H9 (cell line): ENCODE results near the gene DYRK4. TPM values are rescaled to one million over a fixed set of nuclear protein-coding genes. Genes with fewer than 3 reads are reported as not detected.

Experiments used
- DNase-seq: peaks from one replicate; pipeline ENCODE4 v3.0.0-alpha.2; 2017
- H2AFZ ChIP-seq: one replicate; pipeline ENCODE4 v1.6.1; 2013; ENCODE audit warnings: mild to moderate bottlenecking, low read length, control low read depth, moderate library complexity
- H2AK5ac ChIP-seq: 2 replicates; pipeline ENCODE4 v1.6.1; 2013; ENCODE audit warnings: low read length, control low read depth, mixed read lengths; ENCODE audit not compliant: insufficient read length
- H2BK120ac ChIP-seq: one replicate; pipeline ENCODE4 v1.6.1; 2013; ENCODE audit warnings: low read depth, mild to moderate bottlenecking, low read length, control low read depth, inconsistent platforms; ENCODE audit not compliant: poor library complexity, severe bottlenecking
- H2BK12ac ChIP-seq: 2 replicates; pipeline ENCODE4 v1.6.1; 2013; ENCODE audit warnings: low read length, control low read depth, mixed read lengths, low read depth; ENCODE audit not compliant: insufficient read length
- H2BK15ac ChIP-seq: 2 replicates; pipeline ENCODE4 v1.6.1; 2013; ENCODE audit warnings: low read depth, low read length, control low read depth
- H2BK20ac ChIP-seq: one replicate; pipeline ENCODE4 v1.6.1; 2013; ENCODE audit warnings: low read depth, mild to moderate bottlenecking, low read length, control low read depth, inconsistent platforms; ENCODE audit not compliant: poor library complexity, severe bottlenecking
- H2BK5ac ChIP-seq: 2 replicates; pipeline ENCODE4 v1.6.1; 2013; ENCODE audit warnings: low read length, control low read depth, mixed read lengths; ENCODE audit not compliant: insufficient read length
- H3K14ac ChIP-seq: 2 replicates; pipeline ENCODE4 v1.6.1; 2013; ENCODE audit warnings: low read length, control low read depth; ENCODE audit not compliant: insufficient read depth
- H3K18ac ChIP-seq: 2 replicates; pipeline ENCODE4 v1.6.1; 2013; ENCODE audit warnings: low read depth, mild to moderate bottlenecking, mixed read lengths, low read length, control low read depth; ENCODE audit not compliant: insufficient read length
- H3K23ac ChIP-seq: 2 replicates; pipeline ENCODE4 v1.6.1; 2013; ENCODE audit warnings: low read length, control low read depth, mixed read lengths, low read depth; ENCODE audit not compliant: insufficient read length
- H3K23me2 ChIP-seq: 2 replicates; pipeline ENCODE4 v1.6.1; 2013; ENCODE audit warnings: low read depth, mild to moderate bottlenecking, mixed read lengths, low read length, control low read depth; ENCODE audit not compliant: insufficient read length, poor library complexity, severe bottlenecking
- H3K27ac ChIP-seq: 2 replicates; pipeline ENCODE4 v1.5.1; 2013; ENCODE audit warnings: low read length, control low read depth, mixed read lengths, low read depth; ENCODE audit not compliant: insufficient read length
- H3K27me3 ChIP-seq: 2 replicates; pipeline ENCODE4 v1.6.1; 2013; ENCODE audit warnings: low read length, control low read depth, inconsistent platforms; ENCODE audit not compliant: insufficient read depth
- H3K4ac ChIP-seq: 2 replicates; pipeline ENCODE4 v1.6.1; 2013; ENCODE audit warnings: low read depth, mild to moderate bottlenecking, control low read depth, inconsistent platforms, low read length, moderate library complexity
- H3K4me1 ChIP-seq: 2 replicates; pipeline ENCODE4 v1.6.1; 2013; ENCODE audit warnings: low read length, control low read depth, inconsistent platforms; ENCODE audit not compliant: insufficient read depth
- H3K4me2 ChIP-seq: 2 replicates; pipeline ENCODE4 v1.6.1; 2013; ENCODE audit warnings: low read length, control low read depth, mixed read lengths; ENCODE audit not compliant: insufficient read length, insufficient read depth
- H3K56ac ChIP-seq: 2 replicates; pipeline ENCODE4 v1.6.1; 2013; ENCODE audit warnings: low read depth, mild to moderate bottlenecking, mixed read lengths, low read length, control low read depth; ENCODE audit not compliant: insufficient read length
- H3K79me1 ChIP-seq: 2 replicates; pipeline ENCODE4 v1.6.1; 2013; ENCODE audit warnings: low read depth, mild to moderate bottlenecking, moderate library complexity, low read length, control low read depth, inconsistent platforms; ENCODE audit not compliant: insufficient read depth, poor library complexity, severe bottlenecking
- H3K79me2 ChIP-seq: 2 replicates; pipeline ENCODE4 v1.6.1; 2013; ENCODE audit warnings: low read length, control low read depth, inconsistent platforms; ENCODE audit not compliant: insufficient read depth
- H3K9ac ChIP-seq: 2 replicates; pipeline ENCODE4 v1.6.1; 2013; ENCODE audit warnings: low read length, control low read depth, mixed read lengths; ENCODE audit not compliant: insufficient read length; ENCODE audit errors: extremely low read depth
- H3K9me3 ChIP-seq: one replicate; pipeline ENCODE4 v1.6.1; 2013; ENCODE audit warnings: low read depth, low read length, inconsistent platforms; ENCODE audit not compliant: control insufficient read depth
- H3T11ph ChIP-seq: one replicate; pipeline ENCODE4 v1.6.1; 2013; ENCODE audit warnings: mild to moderate bottlenecking, low read length, control low read depth, inconsistent platforms
- H4K20me1 ChIP-seq: one replicate; pipeline ENCODE4 v1.6.1; 2013; ENCODE audit not compliant: control insufficient read depth, insufficient read length, insufficient read depth
- H4K5ac ChIP-seq: 2 replicates; pipeline ENCODE4 v1.6.1; 2013; ENCODE audit warnings: low read depth, mild to moderate bottlenecking, mixed read lengths, low read length, control low read depth; ENCODE audit not compliant: insufficient read length
- H4K8ac ChIP-seq: replicated peaks from 2 replicates; pipeline ENCODE4 v1.6.1; 2013; ENCODE audit warnings: low read length, control low read depth, mixed read lengths, low read depth; ENCODE audit not compliant: insufficient read length
- H4K91ac ChIP-seq: 2 replicates; pipeline ENCODE4 v1.6.1; 2013; ENCODE audit warnings: low read depth, mild to moderate bottlenecking, moderate library complexity, mixed read lengths, low read length, control low read depth; ENCODE audit not compliant: insufficient read length
- H3K27ac Mint-ChIP-seq, 3 experiments: 2 replicates in 2 of 3; 3 replicates in 1 of 3; pipeline ENCODE4 v1.8.0; 2020 to 2021; ENCODE audit warnings: mixed read lengths in 3 of 3, mild to moderate bottlenecking in 1 of 3, moderate library complexity in 1 of 3
- H3K27me3 Mint-ChIP-seq: 2 replicates; pipeline ENCODE4 v1.8.0; 2021; ENCODE audit warnings: low read depth, mild to moderate bottlenecking, moderate library complexity, mixed read lengths
- H3K36me3 Mint-ChIP-seq, 3 experiments: 2 replicates in 2 of 3; 3 replicates in 1 of 3; pipeline ENCODE4 v1.8.0; 2020 to 2021; ENCODE audit warnings: low read depth in 3 of 3, mixed read lengths in 3 of 3; ENCODE audit not compliant: insufficient read depth in 1 of 3
- H3K4me1 Mint-ChIP-seq, 2 experiments: 2 replicates each; pipeline ENCODE4 v1.8.0; 2020; ENCODE audit warnings: mixed read lengths in 2 of 2
- H3K4me3 Mint-ChIP-seq, 2 experiments: 2 replicates in 1 of 2; 3 replicates in 1 of 2; pipeline ENCODE4 v1.8.0; 2020 to 2021; ENCODE audit warnings: mild to moderate bottlenecking in 2 of 2, mixed read lengths in 2 of 2, moderate library complexity in 1 of 2
- H3K9me3 Mint-ChIP-seq, 2 experiments: 2 replicates in 1 of 2; 3 replicates in 1 of 2; pipeline ENCODE4 v1.8.0; 2020; ENCODE audit warnings: mild to moderate bottlenecking in 2 of 2, mixed read lengths in 2 of 2, moderate library complexity in 1 of 2
- CTCF ChIP-seq: fragments of 200-600 bp; sonication (generic); conservative IDR thresholded peaks from 3 replicates; pipeline ENCODE4 v1.8.0; 2021; ENCODE audit warnings: antibody characterized with exemption, mild to moderate bottlenecking
- WGBS: extraction: QIAGEN DNeasy Blood & Tissue Kit; methylation state at CpG from one replicate; pipeline ENCODE4 v1.1.7; 2013; ENCODE audit warnings: missing lambda C conversion rate, low lambda C conversion rate, mixed read lengths; ENCODE audit not compliant: insufficient read length; ENCODE audit errors: extremely low coverage; 5-methylcytosine and 5-hydroxymethylcytosine counted together
- total RNA-seq: library from RNA; stranded (reverse); gene quantifications from 2 replicates; pipeline ENCODE4 v1.2.1, GENCODE V29; 2021

DYRK4 gene
- total RNA-seq, 1 experiment from 2014 or later = 15.5 TPM

- no peaks in the 10 kb centered on the region for H3K4me1 ChIP-seq
- DNase-seq = no peak
- H3K56ac ChIP-seq = no peak overlapping the region
- Mint-ChIP-seq H3K27me3 (no peaks in the 10 kb centered on the region), H3K9me3 (no peaks in the 10 kb centered on the region), H3K4me3 (no peak overlapping the region), H3K36me3 (peaks cover 7 to 22% (median 9%) of the 10 kb centered on the region in 3 experiments; a peak in 5 of 7 replicates), H3K27ac (no peak overlapping the region), H3K4me1 (no peaks in the 10 kb centered on the region)
- H3K4me2 ChIP-seq = no peak overlapping the region
- H3K27me3 ChIP-seq = no peaks in the 10 kb centered on the region
- no peak overlapping the region for H3K14ac ChIP-seq
- H3K79me2 ChIP-seq = no peaks in the 10 kb centered on the region
- H2BK15ac ChIP-seq = no peak overlapping the region
- no peak overlapping the region for H2BK5ac ChIP-seq
- H3K27ac ChIP-seq = no peak overlapping the region
- H3K9ac ChIP-seq = no peak overlapping the region
- H2BK12ac ChIP-seq = no peak overlapping the region
- H4K91ac ChIP-seq = no peak overlapping the region
- H4K5ac ChIP-seq = no peak overlapping the region
- H3T11ph ChIP-seq = no peak overlapping the region
- no peak overlapping the region for H2AFZ ChIP-seq
- no peak overlapping the region for H3K4ac ChIP-seq
- no peak overlapping the region for H3K23ac ChIP-seq
- H3K9me3 ChIP-seq = no peaks in the 10 kb centered on the region
- WGBS = no CpG with 5 or more reads among the region's 2 CpGs
- no peaks in the 10 kb centered on the region for H4K20me1 ChIP-seq
- H2BK120ac ChIP-seq = no peak overlapping the region
- H3K23me2 ChIP-seq = no peaks in the 10 kb centered on the region
- no peak overlapping the region for H2BK20ac ChIP-seq
- peak; percentile 79 for TF ChIP-seq CTCF
- H3K79me1 ChIP-seq = no peaks in the 10 kb centered on the region
- H2AK5ac ChIP-seq = no peak overlapping the region
- H4K8ac ChIP-seq = no peak overlapping the region
- no peak overlapping the region for H3K18ac ChIP-seq
Measured at GRCh38 chr12:4526923-4527546, 35.0 kb upstream of the DYRK4 start.
